GM12801 (cell line): Measurements from ENCODE around the gene CAMKMT.

ENCODE experiments used
- CTCF ChIP-seq: IDR thresholded peaks from one replicate; pipeline ENCODE4 v1.5.1; 2011; ENCODE audit warnings: control low read depth; ENCODE audit not compliant: insufficient read length; ENCODE audit errors: extremely low read depth

The CAMKMT gene

GRCh38 chr2:44807201-44808025 lies 445.7 kb downstream of the CAMKMT start:
- TF ChIP-seq CTCF: no peak

- TF ChIP-seq CTCF: no peak
Observed at GRCh38 chr2:44810892-44811530, 449.3 kb downstream of the CAMKMT start.

GRCh38 chr2:44813165-44813564 lies 451.4 kb downstream of the CAMKMT start:
- TF ChIP-seq CTCF: no peak

- TF ChIP-seq CTCF: no peak
Observed at GRCh38 chr2:44813658-44814057, 451.9 kb downstream of the CAMKMT start.

GRCh38 chr2:44817256-44817655 lies 455.5 kb downstream of the CAMKMT start:
- TF ChIP-seq CTCF: no peak

- no peak for TF ChIP-seq CTCF
Observed at GRCh38 chr2:44817673-44818335, 456.1 kb downstream of the CAMKMT start.

GRCh38 chr2:44819061-44819460 lies 457.3 kb downstream of the CAMKMT start:
- no peak for TF ChIP-seq CTCF
